ENCODE data around the gene TRAP1. TPM values are rescaled to one million over a fixed set of nuclear protein-coding genes. Genes with fewer than 3 reads are reported as not detected.

TRAP1 gene
- polyA plus RNA-seq, 1 donor from 2014 or later: 73.0 TPM

DNA sequence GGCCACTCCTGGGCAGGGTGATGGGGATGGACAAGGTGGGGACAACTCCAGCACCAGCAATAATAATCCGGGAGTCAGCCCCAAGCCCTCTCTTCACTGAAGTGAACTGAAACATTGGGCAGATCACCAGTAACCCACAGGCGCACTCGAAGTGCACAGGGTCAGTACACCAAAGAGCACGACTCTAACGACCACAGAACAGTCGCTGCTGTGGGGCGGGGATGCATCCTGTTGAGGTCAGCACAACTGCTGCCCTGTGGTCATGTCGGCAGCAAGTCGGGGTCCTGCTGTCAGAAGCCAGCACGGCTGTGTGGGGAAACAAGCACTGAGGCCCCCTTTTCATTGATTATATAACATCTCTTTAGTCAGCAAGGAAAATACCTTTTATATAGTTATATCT, 48.2 kb downstream of the TRAP1 start:
- no peaks in the 10 kb centered on the region for H3K9me3 ChIP-seq (ENCODE audit: low read length)
- H3K9ac ChIP-seq (ENCODE audit: low read length): no peak overlapping the region
- no peaks in the 10 kb centered on the region for H3K27me3 ChIP-seq (ENCODE audit: insufficient read depth, low read depth, low read length)
- H3K4me2 ChIP-seq (ENCODE audit: low read length): no peak overlapping the region
- no peak overlapping the region for H3K4me3 ChIP-seq (ENCODE audit: low read length)
- H2AFZ ChIP-seq (ENCODE audit: low read depth, low read length): no peak overlapping the region
- H3K36me3 ChIP-seq (ENCODE audit: insufficient read depth, low read length): peaks cover 7% of the 10 kb centered on the region
- TF ChIP-seq TAF1 (IDR thresholded peaks at IDR 0.05; ENCODE audit: low read depth): no peak
- no peak for TF ChIP-seq RAD21 (conservative IDR thresholded peaks at IDR 0.05)
- TF ChIP-seq SMC3 (conservative IDR thresholded peaks at IDR 0.05; ENCODE audit: poor library complexity): no peak
- TF ChIP-seq, protein P1, sequence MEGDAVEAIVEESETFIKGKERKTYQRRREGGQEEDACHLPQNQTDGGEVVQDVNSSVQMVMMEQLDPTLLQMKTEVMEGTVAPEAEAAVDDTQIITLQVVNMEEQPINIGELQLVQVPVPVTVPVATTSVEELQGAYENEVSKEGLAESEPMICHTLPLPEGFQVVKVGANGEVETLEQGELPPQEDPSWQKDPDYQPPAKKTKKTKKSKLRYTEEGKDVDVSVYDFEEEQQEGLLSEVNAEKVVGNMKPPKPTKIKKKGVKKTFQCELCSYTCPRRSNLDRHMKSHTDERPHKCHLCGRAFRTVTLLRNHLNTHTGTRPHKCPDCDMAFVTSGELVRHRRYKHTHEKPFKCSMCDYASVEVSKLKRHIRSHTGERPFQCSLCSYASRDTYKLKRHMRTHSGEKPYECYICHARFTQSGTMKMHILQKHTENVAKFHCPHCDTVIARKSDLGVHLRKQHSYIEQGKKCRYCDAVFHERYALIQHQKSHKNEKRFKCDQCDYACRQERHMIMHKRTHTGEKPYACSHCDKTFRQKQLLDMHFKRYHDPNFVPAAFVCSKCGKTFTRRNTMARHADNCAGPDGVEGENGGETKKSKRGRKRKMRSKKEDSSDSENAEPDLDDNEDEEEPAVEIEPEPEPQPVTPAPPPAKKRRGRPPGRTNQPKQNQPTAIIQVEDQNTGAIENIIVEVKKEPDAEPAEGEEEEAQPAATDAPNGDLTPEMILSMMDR (IDR thresholded peaks at IDR 0.05; ENCODE audit: poor library complexity, severe bottlenecking): no peak
- TF ChIP-seq POLR2AphosphoS5 (IDR thresholded peaks at IDR 0.05): no peak
- TF ChIP-seq EZH2 (IDR thresholded peaks at IDR 0.05; ENCODE audit: borderline replicate concordance, insufficient read depth, low read length, poor library complexity, severe bottlenecking): no peak
- TF ChIP-seq, protein P2, sequence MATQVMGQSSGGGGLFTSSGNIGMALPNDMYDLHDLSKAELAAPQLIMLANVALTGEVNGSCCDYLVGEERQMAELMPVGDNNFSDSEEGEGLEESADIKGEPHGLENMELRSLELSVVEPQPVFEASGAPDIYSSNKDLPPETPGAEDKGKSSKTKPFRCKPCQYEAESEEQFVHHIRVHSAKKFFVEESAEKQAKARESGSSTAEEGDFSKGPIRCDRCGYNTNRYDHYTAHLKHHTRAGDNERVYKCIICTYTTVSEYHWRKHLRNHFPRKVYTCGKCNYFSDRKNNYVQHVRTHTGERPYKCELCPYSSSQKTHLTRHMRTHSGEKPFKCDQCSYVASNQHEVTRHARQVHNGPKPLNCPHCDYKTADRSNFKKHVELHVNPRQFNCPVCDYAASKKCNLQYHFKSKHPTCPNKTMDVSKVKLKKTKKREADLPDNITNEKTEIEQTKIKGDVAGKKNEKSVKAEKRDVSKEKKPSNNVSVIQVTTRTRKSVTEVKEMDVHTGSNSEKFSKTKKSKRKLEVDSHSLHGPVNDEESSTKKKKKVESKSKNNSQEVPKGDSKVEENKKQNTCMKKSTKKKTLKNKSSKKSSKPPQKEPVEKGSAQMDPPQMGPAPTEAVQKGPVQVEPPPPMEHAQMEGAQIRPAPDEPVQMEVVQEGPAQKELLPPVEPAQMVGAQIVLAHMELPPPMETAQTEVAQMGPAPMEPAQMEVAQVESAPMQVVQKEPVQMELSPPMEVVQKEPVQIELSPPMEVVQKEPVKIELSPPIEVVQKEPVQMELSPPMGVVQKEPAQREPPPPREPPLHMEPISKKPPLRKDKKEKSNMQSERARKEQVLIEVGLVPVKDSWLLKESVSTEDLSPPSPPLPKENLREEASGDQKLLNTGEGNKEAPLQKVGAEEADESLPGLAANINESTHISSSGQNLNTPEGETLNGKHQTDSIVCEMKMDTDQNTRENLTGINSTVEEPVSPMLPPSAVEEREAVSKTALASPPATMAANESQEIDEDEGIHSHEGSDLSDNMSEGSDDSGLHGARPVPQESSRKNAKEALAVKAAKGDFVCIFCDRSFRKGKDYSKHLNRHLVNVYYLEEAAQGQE (IDR thresholded peaks at IDR 0.05; ENCODE audit: borderline replicate concordance): no peak
- TF ChIP-seq EP300 (conservative IDR thresholded peaks at IDR 0.05; ENCODE audit: poor library complexity, severe bottlenecking): no peak
- TF ChIP-seq MXI1 (conservative IDR thresholded peaks at IDR 0.05; ENCODE audit: poor library complexity, severe bottlenecking): no peak
- H3F3A ChIP-seq (ENCODE audit: insufficient read depth, low read length, poor library complexity, severe bottlenecking): no peaks in the 10 kb centered on the region
- no peaks in the 10 kb centered on the region for H3K9me2 ChIP-seq (ENCODE audit: insufficient read depth, low read length)
- H3K79me2 ChIP-seq (replicated peaks; ENCODE audit: insufficient read depth, low read length): no peaks in the 10 kb centered on the region
- no peaks in the 10 kb centered on the region for H4K20me1 ChIP-seq (ENCODE audit: insufficient read depth)
- no peak overlapping the region for H3K27ac ChIP-seq (ENCODE audit: low read length)

DNA sequence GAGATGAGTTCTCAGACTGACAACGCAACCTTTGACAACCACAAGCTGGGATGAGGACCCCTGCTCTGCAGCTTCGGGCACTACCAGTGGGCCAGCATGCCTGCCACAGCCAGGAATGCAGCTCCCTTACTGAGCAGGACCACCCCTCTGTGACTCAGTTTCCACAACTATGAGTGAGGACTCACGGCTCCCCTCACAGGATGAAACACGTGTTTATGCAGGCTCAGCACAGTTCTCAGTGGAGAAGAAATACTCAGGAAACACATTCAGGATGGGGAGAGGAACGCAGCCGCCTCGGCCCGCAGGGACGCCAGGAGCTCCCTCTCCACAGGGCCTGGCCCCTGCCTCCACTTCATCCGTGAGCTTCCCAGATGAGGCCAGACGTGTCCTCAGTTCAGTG, 48.7 kb downstream of the TRAP1 start:
- Histone ChIP-seq H3K4me3 (ENCODE audit: low read length) (no peak overlapping the region), H3F3A (ENCODE audit: insufficient read depth, low read length, poor library complexity, severe bottlenecking) (no peaks in the 10 kb centered on the region), H3K27ac (ENCODE audit: low read length) (no peak overlapping the region), H3K9me3 (ENCODE audit: low read length) (no peaks in the 10 kb centered on the region), H3K4me2 (ENCODE audit: low read length) (no peak overlapping the region), H3K9ac (ENCODE audit: low read length) (no peak overlapping the region), H3K79me2 (replicated peaks; ENCODE audit: insufficient read depth, low read length) (no peaks in the 10 kb centered on the region), H3K36me3 (ENCODE audit: insufficient read depth, low read length) (peaks cover 4% of the 10 kb centered on the region), H4K20me1 (ENCODE audit: insufficient read depth) (no peaks in the 10 kb centered on the region), H3K9me2 (ENCODE audit: insufficient read depth, low read length) (no peaks in the 10 kb centered on the region), H2AFZ (ENCODE audit: low read depth, low read length) (no peak overlapping the region), H3K27me3 (ENCODE audit: insufficient read depth, low read depth, low read length) (no peaks in the 10 kb centered on the region)
- TF ChIP-seq RAD21 (conservative IDR thresholded peaks at IDR 0.05): no peak
- TF ChIP-seq SMC3 (conservative IDR thresholded peaks at IDR 0.05; ENCODE audit: poor library complexity): no peak
- TF ChIP-seq EP300 (conservative IDR thresholded peaks at IDR 0.05; ENCODE audit: poor library complexity, severe bottlenecking): no peak
- TF ChIP-seq EZH2 (IDR thresholded peaks at IDR 0.05; ENCODE audit: borderline replicate concordance, insufficient read depth, low read length, poor library complexity, severe bottlenecking): no peak
- TF ChIP-seq MXI1 (conservative IDR thresholded peaks at IDR 0.05; ENCODE audit: poor library complexity, severe bottlenecking): no peak
- TF ChIP-seq, protein P2 (IDR thresholded peaks at IDR 0.05; ENCODE audit: borderline replicate concordance): no peak
- no peak for TF ChIP-seq POLR2AphosphoS5 (IDR thresholded peaks at IDR 0.05)
- no peak for TF ChIP-seq TAF1 (IDR thresholded peaks at IDR 0.05; ENCODE audit: low read depth)
- TF ChIP-seq, protein P1 (IDR thresholded peaks at IDR 0.05; ENCODE audit: poor library complexity, severe bottlenecking): no peak
